ENCODE data around the gene UTRN.

GRCh38 chr6:144265061-144265357 lies 20.1 kb upstream of the UTRN start:
- TF ChIP-seq CTCF (IDR thresholded peaks at IDR 0.05), result no peak
- no peak for TF ChIP-seq POLR2A (IDR thresholded peaks at IDR 0.05)
